Activated naive CD8-positive, alpha-beta T cell treated with anti-CD3 and anti-CD28 coated beads, Interleukin-2, amount 10 ng/mL, durations not matched to agents 7 days and 5 days (primary cell): ENCODE data around the gene IKBIP. TPM values are rescaled to one million over a fixed set of nuclear protein-coding genes. Genes with fewer than 3 reads are reported as not detected.

Experiments
- ATAC-seq: fragments of 150-1000 bp; cut with Tn5 transposase; one replicate; pipeline ENCODE4 v1.10.0; 2021; ENCODE audit warnings: low read depth, moderate library complexity
- POLR2A ChIA-PET: fragments of 350-600 bp; sonication (Branson Sonifier 250); formaldehyde crosslinking; loops from one replicate; lab custom pipeline; 2021; ENCODE audit warnings: antibody characterized with exemption; lab: Charles Lee
- DNase-seq: peaks from one replicate; pipeline ENCODE4 v3.0.0; 2021
- H3K27ac Mint-ChIP-seq: one replicate; pipeline ENCODE4 v1.8.0; 2022; ENCODE audit warnings: mild to moderate bottlenecking, mixed read lengths
- H3K27me3 Mint-ChIP-seq: one replicate; pipeline ENCODE4 v1.8.0; 2022; ENCODE audit warnings: mild to moderate bottlenecking, moderate library complexity, mixed read lengths
- H3K36me3 Mint-ChIP-seq: one replicate; pipeline ENCODE4 v1.8.0; 2021; ENCODE audit warnings: mild to moderate bottlenecking, mixed read lengths
- H3K4me1 Mint-ChIP-seq: one replicate; pipeline ENCODE4 v1.8.0; 2021; ENCODE audit warnings: mixed read lengths
- H3K4me3 Mint-ChIP-seq: one replicate; pipeline ENCODE4 v1.8.0; 2022; ENCODE audit warnings: mild to moderate bottlenecking, moderate library complexity, mixed read lengths
- H3K9me3 Mint-ChIP-seq: one replicate; pipeline ENCODE4 v1.8.0; 2021; ENCODE audit warnings: mixed read lengths
- total RNA-seq, 2 experiments: library from RNA; stranded (reverse); gene quantifications; one replicate each; pipeline ENCODE4 v1.2.3, GENCODE V29; 2021

The IKBIP gene
- 10 to 100 TPM; 23.4 to 24.0 TPM for total RNA-seq

DNA sequence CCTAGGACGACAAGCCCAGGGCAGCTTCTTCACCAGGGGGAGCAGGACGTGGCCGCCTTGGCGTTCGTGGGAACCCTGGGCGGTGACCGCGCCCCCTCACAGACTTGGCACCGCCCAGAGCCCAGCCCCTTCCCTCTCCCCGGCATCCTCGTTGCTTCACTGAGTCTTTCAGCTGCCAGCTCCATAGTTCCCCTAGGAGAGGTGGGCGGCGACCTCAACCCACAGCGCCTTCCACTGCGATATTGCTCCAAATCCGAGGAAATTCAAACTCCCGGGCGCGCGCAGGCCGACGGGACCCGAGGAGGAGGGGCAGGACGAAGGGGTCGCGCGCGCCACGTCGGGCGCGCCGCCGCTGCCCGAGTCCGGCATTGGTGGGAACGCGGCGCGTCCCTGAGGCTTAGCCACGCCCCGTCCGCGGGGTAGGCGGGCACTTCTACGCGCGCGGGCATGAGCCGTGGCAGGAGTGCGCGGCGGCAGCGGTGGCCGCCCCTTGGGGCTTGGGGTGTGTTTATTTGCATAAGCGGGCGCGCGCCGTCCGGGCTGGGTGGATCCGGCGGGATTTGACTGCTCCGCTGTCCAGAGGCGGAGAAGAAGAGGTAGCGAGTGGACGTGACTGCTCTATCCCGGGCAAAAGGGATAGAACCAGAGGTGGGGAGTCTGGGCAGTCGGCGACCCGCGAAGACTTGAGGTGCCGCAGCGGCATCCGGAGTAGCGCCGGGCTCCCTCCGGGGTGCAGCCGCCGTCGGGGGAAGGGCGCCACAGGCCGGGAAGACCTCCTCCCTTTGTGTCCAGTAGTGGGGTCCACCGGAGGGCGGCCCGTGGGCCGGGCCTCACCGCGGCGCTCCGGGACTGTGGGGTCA is at the start of gene IKBIP, which contains the start of gene APAF1:
Gene IKBIP, minus strand, starts transcription at position 77 of the 860 bp plus-strand sequence. CDS start 87 bp downstream, outside the sequence.
Gene APAF1, plus strand, starts transcription at position 579 of the 860 bp plus-strand sequence. CDS start 3,070 bp downstream, outside the sequence.
- Mint-ChIP-seq H3K27me3 (no peaks in the 10 kb centered on the region), H3K9me3 (no peaks in the 10 kb centered on the region), H3K36me3 (peaks cover 21% of the 10 kb centered on the region), H3K27ac (peak within 1 kb of the TSS; percentile 95), H3K4me3 (peak within 1 kb of the TSS; percentile 97), H3K4me1 (peaks cover 29% of the 10 kb centered on the region)
- DNase-seq (peak; percentile 99), ATAC-seq (peak; percentile 85)
- POLR2A ChIA-PET, result interaction anchor here (0.5 to 3.8 kb wide), 13 partner anchors 13 to 181 kb away, joined by 3 to 38 read pairs (median 6); partner anchors contain the start of genes SLC25A3 and TMPO

DNA sequence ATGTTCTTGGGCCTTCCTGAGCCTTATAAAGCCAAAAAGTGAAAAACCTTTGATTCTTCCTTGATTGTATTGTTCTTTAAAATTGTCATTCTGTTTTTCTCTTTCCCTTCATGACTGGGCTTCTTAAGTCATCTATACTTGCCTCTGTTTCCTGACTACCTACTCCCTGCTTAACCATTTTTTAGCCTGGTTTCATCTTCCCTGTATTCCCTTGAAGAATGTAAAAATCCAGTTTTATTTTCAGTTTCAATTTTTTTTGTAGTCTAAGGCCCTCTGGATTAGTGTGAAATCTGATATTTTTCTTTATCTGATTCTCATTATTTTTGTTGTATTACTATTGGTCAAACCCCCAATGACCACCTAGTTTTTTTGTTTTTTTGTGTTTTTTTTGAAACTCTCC is 46.8 kb upstream of the IKBIP start:
- peaks cover 56% of the 10 kb centered on the region for H3K36me3 Mint-ChIP-seq
- ATAC-seq (no peak), DNase-seq (no peak)
- H3K9me3 Mint-ChIP-seq, result no peaks in the 10 kb centered on the region
- no peak overlapping the region for H3K4me3 Mint-ChIP-seq
- no peak overlapping the region for H3K27ac Mint-ChIP-seq
- no peaks in the 10 kb centered on the region for H3K27me3 Mint-ChIP-seq
- POLR2A ChIA-PET, result no interaction called here
- H3K4me1 Mint-ChIP-seq, result no peaks in the 10 kb centered on the region

- Mint-ChIP-seq H3K36me3 (peaks cover 57% of the 10 kb centered on the region), H3K9me3 (no peaks in the 10 kb centered on the region)
- POLR2A ChIA-PET, result no interaction called here
Measured at GRCh38 chr12:98686603-98687002, 42.0 kb upstream of the IKBIP start.

DNA sequence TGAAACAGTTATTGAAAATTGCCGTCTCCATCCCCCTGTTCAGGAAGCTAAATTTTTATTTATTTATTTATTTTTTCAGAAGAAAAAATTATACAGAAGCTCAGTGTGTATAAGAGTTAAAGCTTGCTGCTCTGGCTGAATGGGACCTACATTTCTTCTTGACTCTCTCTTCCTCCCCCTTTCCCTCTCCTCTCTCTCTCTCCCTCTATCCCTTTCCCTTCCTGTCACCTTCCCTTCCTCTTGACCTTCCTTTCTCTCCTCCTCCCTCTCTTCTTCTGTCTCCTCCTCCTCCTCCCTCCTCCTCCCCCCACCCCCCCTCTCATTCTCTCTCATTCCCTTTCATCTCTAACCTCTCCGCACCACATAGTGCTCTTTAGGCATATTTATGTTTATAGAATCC is 39.6 kb upstream of the IKBIP start:
- H3K4me3 Mint-ChIP-seq, result no peak overlapping the region
- no peaks in the 10 kb centered on the region for H3K27me3 Mint-ChIP-seq
- no peaks in the 10 kb centered on the region for H3K4me1 Mint-ChIP-seq
- POLR2A ChIA-PET, result no interaction called here
- no peaks in the 10 kb centered on the region for H3K9me3 Mint-ChIP-seq
- DNase-seq, result no peak
- no peak for ATAC-seq
- H3K36me3 Mint-ChIP-seq, result peaks cover 40% of the 10 kb centered on the region
- no peak overlapping the region for H3K27ac Mint-ChIP-seq

More at GRCh38 chr12:98686603-98687002, 42.0 kb upstream of the IKBIP start:
- DNase-seq (no peak), ATAC-seq (no peak)
- Mint-ChIP-seq H3K27ac (no peak overlapping the region), H3K4me1 (no peaks in the 10 kb centered on the region), H3K27me3 (no peaks in the 10 kb centered on the region), H3K4me3 (no peak overlapping the region)

DNA sequence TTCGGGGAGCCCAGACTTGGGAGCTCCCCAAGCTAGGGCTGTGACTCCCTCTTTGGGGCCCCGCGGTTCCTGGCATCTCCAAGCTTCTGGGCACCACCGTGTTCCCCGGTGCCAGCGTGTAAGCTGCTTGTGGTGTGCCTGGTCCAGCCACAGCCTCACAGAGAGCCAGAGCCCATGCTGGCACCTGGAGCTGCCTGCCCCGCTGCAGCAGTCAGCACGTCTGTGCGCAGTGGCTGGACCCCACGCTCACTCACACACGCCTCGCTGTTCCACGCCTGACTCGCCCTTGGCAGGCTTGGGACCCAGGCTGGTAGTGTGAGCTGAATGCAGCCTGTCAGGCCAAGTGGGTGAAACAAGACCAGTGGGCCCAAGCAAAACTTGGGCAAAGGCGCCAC is 35.0 kb upstream of the IKBIP start:
- H3K27me3 Mint-ChIP-seq, result no peaks in the 10 kb centered on the region
- DNase-seq (no peak), ATAC-seq (no peak)
- no peaks in the 10 kb centered on the region for H3K4me1 Mint-ChIP-seq
- no peaks in the 10 kb centered on the region for H3K9me3 Mint-ChIP-seq
- H3K27ac Mint-ChIP-seq, result no peak overlapping the region
- peaks cover 23% of the 10 kb centered on the region for H3K36me3 Mint-ChIP-seq
- POLR2A ChIA-PET, result no interaction called here
- H3K4me3 Mint-ChIP-seq, result no peak overlapping the region

DNA sequence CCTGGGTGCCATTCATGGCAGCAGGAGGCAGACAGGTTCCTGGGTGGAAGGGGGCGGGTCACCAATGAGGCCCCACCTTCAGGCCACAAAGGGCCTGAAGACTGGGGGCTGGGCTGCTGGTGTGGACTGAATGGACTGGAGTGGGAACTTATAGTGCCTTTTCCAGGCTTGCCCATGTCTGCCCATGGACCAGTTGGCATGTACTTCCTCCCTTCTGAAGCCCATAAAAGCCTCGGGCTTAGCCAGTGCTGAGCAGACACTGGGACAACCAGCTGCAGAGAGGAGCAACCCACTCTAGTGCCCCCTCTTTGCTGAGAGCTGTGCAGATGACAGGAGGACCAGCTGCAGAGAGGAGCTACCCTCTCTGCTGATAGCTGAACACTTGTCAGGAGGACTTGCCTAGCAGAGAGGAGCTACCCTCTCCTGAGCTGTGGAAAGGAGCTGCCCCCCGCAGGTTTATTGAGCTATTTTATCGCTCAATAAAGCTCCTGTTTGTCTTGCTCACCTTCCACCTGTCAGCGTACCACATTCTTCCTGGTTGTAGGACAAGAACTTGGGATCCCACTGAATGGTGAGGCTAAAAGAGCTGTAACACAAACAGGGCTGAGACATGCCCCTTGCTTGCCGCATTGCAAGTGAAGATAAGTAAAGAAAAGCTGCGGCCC is 34.5 kb upstream of the IKBIP start:
- Mint-ChIP-seq H3K9me3 (no peaks in the 10 kb centered on the region), H3K27ac (no peak overlapping the region), H3K4me1 (no peaks in the 10 kb centered on the region), H3K27me3 (no peaks in the 10 kb centered on the region), H3K36me3 (peaks cover 18% of the 10 kb centered on the region), H3K4me3 (no peak overlapping the region)
- no peak for DNase-seq
- ATAC-seq, result no peak
- POLR2A ChIA-PET, result no interaction called here

- Mint-ChIP-seq H3K27ac (no peak overlapping the region), H3K4me1 (no peaks in the 10 kb centered on the region), H3K9me3 (no peaks in the 10 kb centered on the region), H3K36me3 (peaks cover 15% of the 10 kb centered on the region), H3K27me3 (no peaks in the 10 kb centered on the region), H3K4me3 (no peak overlapping the region)
- no peak for ATAC-seq
- POLR2A ChIA-PET, result no interaction called here
- DNase-seq, result no peak
Measured at GRCh38 chr12:98678236-98678945, 33.8 kb upstream of the IKBIP start.

- no peak overlapping the region for H3K4me3 Mint-ChIP-seq
- POLR2A ChIA-PET, result no interaction called here
- H3K27me3 Mint-ChIP-seq, result no peaks in the 10 kb centered on the region
- H3K27ac Mint-ChIP-seq, result no peak overlapping the region
- H3K4me1 Mint-ChIP-seq, result peaks cover under 1% of the 10 kb centered on the region
- H3K36me3 Mint-ChIP-seq, result peaks cover 16% of the 10 kb centered on the region
- ATAC-seq, result no peak
- no peak for DNase-seq
- H3K9me3 Mint-ChIP-seq, result no peaks in the 10 kb centered on the region
Measured at GRCh38 chr12:98674841-98675240, 30.3 kb upstream of the IKBIP start.

- Mint-ChIP-seq H3K4me1 (peaks cover 4% of the 10 kb centered on the region), H3K36me3 (peaks cover 42% of the 10 kb centered on the region), H3K9me3 (peaks cover 8% of the 10 kb centered on the region), H3K4me3 (no peak overlapping the region), H3K27me3 (no peaks in the 10 kb centered on the region), H3K27ac (no peak overlapping the region)
- ATAC-seq (no peak), DNase-seq (no peak)
- POLR2A ChIA-PET, result no interaction called here
Measured at GRCh38 chr12:98671459-98671858, 26.9 kb upstream of the IKBIP start.

GRCh38 chr12:98669751-98670150 is 25.2 kb upstream of the IKBIP start:
- H3K27me3 Mint-ChIP-seq, result no peaks in the 10 kb centered on the region
- H3K4me3 Mint-ChIP-seq, result no peak overlapping the region
- peaks cover 4% of the 10 kb centered on the region for H3K4me1 Mint-ChIP-seq
- no peak overlapping the region for H3K27ac Mint-ChIP-seq
- ATAC-seq (no peak), DNase-seq (no peak)
- peaks cover 48% of the 10 kb centered on the region for H3K36me3 Mint-ChIP-seq
- H3K9me3 Mint-ChIP-seq, result peaks cover 8% of the 10 kb centered on the region
- POLR2A ChIA-PET, result no interaction called here

GRCh38 chr12:98660521-98660920 is 15.9 kb upstream of the IKBIP start:
- H3K27ac Mint-ChIP-seq, result no peak overlapping the region
- H3K9me3 Mint-ChIP-seq, result no peaks in the 10 kb centered on the region
- peaks cover 11% of the 10 kb centered on the region for H3K36me3 Mint-ChIP-seq
- H3K27me3 Mint-ChIP-seq, result no peaks in the 10 kb centered on the region
- no peak for ATAC-seq
- POLR2A ChIA-PET, result no interaction called here
- H3K4me1 Mint-ChIP-seq, result peaks cover 8% of the 10 kb centered on the region
- no peak overlapping the region for H3K4me3 Mint-ChIP-seq
- DNase-seq, result no peak

DNA sequence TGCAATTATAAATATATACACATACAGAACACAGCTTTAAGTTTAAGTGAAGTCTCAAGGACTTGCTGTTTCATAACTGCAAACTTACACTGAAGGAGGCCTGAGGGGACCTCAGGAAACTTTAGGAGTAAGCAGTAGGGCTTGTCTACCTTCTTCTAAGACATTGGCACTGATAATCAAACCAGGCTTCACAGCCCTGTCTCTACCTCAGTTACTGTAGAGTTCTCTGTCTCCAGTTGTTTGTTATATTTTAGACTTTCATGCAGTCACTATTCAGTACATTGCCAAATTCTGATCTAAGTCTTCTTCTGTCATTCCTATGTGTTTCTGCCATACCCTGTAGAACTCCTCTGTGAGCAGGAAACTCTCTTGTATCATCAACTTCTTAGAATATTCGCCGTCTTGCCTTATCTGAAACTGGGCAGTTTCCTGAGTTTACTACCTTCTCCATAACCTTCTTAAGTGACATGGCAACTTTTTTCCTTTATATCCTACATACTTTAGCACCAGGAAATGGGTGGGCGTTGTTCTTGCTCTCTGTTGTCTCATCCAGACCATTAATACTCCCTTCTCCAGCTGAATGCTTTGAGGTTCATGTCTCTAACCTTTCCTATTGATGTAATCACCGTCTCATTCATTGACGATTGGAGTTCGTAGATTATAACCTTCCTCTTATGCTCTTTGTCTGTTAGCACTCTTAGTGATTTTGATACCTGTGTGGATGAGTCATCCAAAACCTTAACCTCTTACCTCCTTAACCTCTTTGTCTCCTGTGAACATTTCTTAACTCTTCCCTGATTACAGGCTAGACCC is 11.9 kb upstream of the IKBIP start:
- H3K4me3 Mint-ChIP-seq, result no peak overlapping the region
- peaks cover 10% of the 10 kb centered on the region for H3K36me3 Mint-ChIP-seq
- POLR2A ChIA-PET, result interaction anchor here (0.7 kb wide), 1 partner anchor 678 kb away, joined by 4 read pairs; no protein-coding TSS in a partner anchor
- H3K27me3 Mint-ChIP-seq, result no peaks in the 10 kb centered on the region
- no peak overlapping the region for H3K27ac Mint-ChIP-seq
- DNase-seq (no peak), ATAC-seq (no peak)
- peaks cover 12% of the 10 kb centered on the region for H3K4me1 Mint-ChIP-seq
- H3K9me3 Mint-ChIP-seq, result no peaks in the 10 kb centered on the region
